ENCODE results near the gene MID1IP1.

The MID1IP1 gene

GRCh38 chrX:38817004-38817703, 15.9 kb downstream of the MID1IP1 start:
- no peak for DNase-seq

- no peak for DNase-seq
Observed at GRCh38 chrX:38819163-38819562, 17.9 kb downstream of the MID1IP1 start.

GRCh38 chrX:38819709-38820108, 18.4 kb downstream of the MID1IP1 start:
- DNase-seq: no peak

GRCh38 chrX:38820751-38821150, 19.5 kb downstream of the MID1IP1 start:
- DNase-seq: no peak

- no peak for DNase-seq
Observed at GRCh38 chrX:38824176-38824575, 22.9 kb downstream of the MID1IP1 start.

- DNase-seq: no peak
Observed at GRCh38 chrX:38831949-38832348, 30.7 kb downstream of the MID1IP1 start.

- DNase-seq: no peak
Observed at GRCh38 chrX:38837389-38837788, 36.1 kb downstream of the MID1IP1 start.

GRCh38 chrX:38839277-38839676, 38.0 kb downstream of the MID1IP1 start:
- DNase-seq: no peak

GRCh38 chrX:38839944-38840343, 38.7 kb downstream of the MID1IP1 start:
- no peak for DNase-seq

GRCh38 chrX:38841750-38842149, 40.5 kb downstream of the MID1IP1 start:
- DNase-seq: no peak

GRCh38 chrX:38845426-38845825, 44.2 kb downstream of the MID1IP1 start:
- no peak for DNase-seq

- DNase-seq: no peak
Observed at GRCh38 chrX:38847206-38847902, 46.1 kb downstream of the MID1IP1 start.

- no peak for DNase-seq
Observed at GRCh38 chrX:38847903-38848230, 46.6 kb downstream of the MID1IP1 start.

GRCh38 chrX:38848671-38849455, 47.6 kb downstream of the MID1IP1 start:
- DNase-seq: no peak

- no peak for DNase-seq
Observed at GRCh38 chrX:38850807-38851544, 49.7 kb downstream of the MID1IP1 start.

GRCh38 chrX:38854305-38854704, 53.0 kb downstream of the MID1IP1 start:
- no peak for DNase-seq
